ENCODE measurements around the gene TBCA. TPM values are rescaled to one million over a fixed set of nuclear protein-coding genes. Genes with fewer than 3 reads are reported as not detected.

TBCA gene
- 100 to 1,000 TPM; 137 to 172 (median 153) TPM for total RNA-seq

- Histone ChIP-seq H3K36me3 (peaks cover 0 to under 1% of the 10 kb centered on the region in 2 donors), H3K9me3 (no peaks in the 10 kb centered on the region), H3K4me3 (peak within 1 kb of the TSS; percentile 76 to 78), H3K27ac (peak within 1 kb of the TSS; percentile 89 to 97 (median 96)), H3K4me1 (peaks cover 16 to 50% (median 16%) of the 10 kb centered on the region in 3 donors), H3K27me3 (no peaks in the 10 kb centered on the region)
- WGBS, 2 donors (ENCODE audit: low coverage in 1 of 2): 0% methylated on average over 9 of the region's 89 CpGs; no CpG with 5 or more reads in 1 of the 2 donors
- peak; percentile 96 for ATAC-seq
- TF ChIP-seq POLR2AphosphoS5 (IDR thresholded peaks at IDR 0.05) (peak; percentile 82), POLR2A (IDR thresholded peaks at IDR 0.05) (peak; percentile 67 to 77), CTCF (IDR thresholded peaks at IDR 0.05) (peak in 3 of 4 experiments; percentile 38 to 40 (median 38)), EP300 (IDR thresholded peaks at IDR 0.05) (no peak)
Measured at GRCh38 chr5:77775790-77776553, at the start of gene TBCA. TBCA (minus strand) TSS chr5:77776339; CDS start chr5:77776257, 82 bp downstream.

GRCh38 chr5:77824981-77825380, 48.8 kb upstream of the TBCA start:
- no peak overlapping the region for H3K27ac ChIP-seq
- H3K9me3 ChIP-seq: no peaks in the 10 kb centered on the region
- no peak for ATAC-seq
- peaks cover 9% of the 10 kb centered on the region for H3K27me3 ChIP-seq
- H3K4me3 ChIP-seq: no peak overlapping the region
- no peak for TF ChIP-seq POLR2A (IDR thresholded peaks at IDR 0.05)
- no peak for TF ChIP-seq CTCF (IDR thresholded peaks at IDR 0.05)
- no peak for TF ChIP-seq EP300 (IDR thresholded peaks at IDR 0.05)
- TF ChIP-seq POLR2AphosphoS5 (IDR thresholded peaks at IDR 0.05): no peak
- H3K36me3 ChIP-seq: no peaks in the 10 kb centered on the region
- WGBS, 2 donors (ENCODE audit: low coverage in 1 of 2): 66 to 100% methylated on average over 2 of the region's 2 CpGs
- no peaks in the 10 kb centered on the region for H3K4me1 ChIP-seq

- Histone ChIP-seq H3K9me3 (no peaks in the 10 kb centered on the region), H3K27ac (no peak overlapping the region), H3K27me3 (no peaks in the 10 kb centered on the region), H3K36me3 (no peaks in the 10 kb centered on the region), H3K4me3 (no peak overlapping the region), H3K4me1 (no peaks in the 10 kb centered on the region)
- WGBS, 2 donors (ENCODE audit: low coverage in 1 of 2): 50% methylated on average over 1 of the region's 2 CpGs; no CpG with 5 or more reads in 1 of the 2 donors
- ATAC-seq: no peak
- no peak for TF ChIP-seq POLR2A (IDR thresholded peaks at IDR 0.05)
- TF ChIP-seq POLR2AphosphoS5 (IDR thresholded peaks at IDR 0.05): no peak
- TF ChIP-seq CTCF (IDR thresholded peaks at IDR 0.05): no peak
- no peak for TF ChIP-seq EP300 (IDR thresholded peaks at IDR 0.05)
Measured at GRCh38 chr5:77816686-77817085, 40.5 kb upstream of the TBCA start.

GRCh38 chr5:77812926-77813589, 36.9 kb upstream of the TBCA start:
- H3K27ac ChIP-seq: no peak overlapping the region
- 100% methylated on average over 2 of the region's 3 CpGs; no CpG with 5 or more reads in 1 of the 2 donors for WGBS, 2 donors (ENCODE audit: low coverage in 1 of 2)
- no peaks in the 10 kb centered on the region for H3K4me1 ChIP-seq
- H3K36me3 ChIP-seq: no peaks in the 10 kb centered on the region
- no peaks in the 10 kb centered on the region for H3K9me3 ChIP-seq
- H3K27me3 ChIP-seq: no peaks in the 10 kb centered on the region
- H3K4me3 ChIP-seq: no peak overlapping the region
- no peak for ATAC-seq
- TF ChIP-seq POLR2A (IDR thresholded peaks at IDR 0.05) (no peak), POLR2AphosphoS5 (IDR thresholded peaks at IDR 0.05) (no peak), CTCF (IDR thresholded peaks at IDR 0.05) (no peak), EP300 (IDR thresholded peaks at IDR 0.05) (no peak)
